Activated naive CD8-positive, alpha-beta T cell treated with anti-CD3 and anti-CD28 coated beads, Interleukin-2, amount 50 U/mL, for 16 hours (primary cell): Measurements from ENCODE around the gene ASTN2.

ENCODE experiments used
- DNase-seq: peaks from one replicate; pipeline ENCODE4 v3.0.0-alpha.2; 2020; ENCODE audit warnings: low read depth, low spot score

ASTN2 gene

GRCh38 chr9:116741086-116741740, 673.6 kb downstream of the ASTN2 start:
- no peak for DNase-seq

GRCh38 chr9:116737152-116737546, 677.7 kb downstream of the ASTN2 start:
- DNase-seq: no peak

DNA sequence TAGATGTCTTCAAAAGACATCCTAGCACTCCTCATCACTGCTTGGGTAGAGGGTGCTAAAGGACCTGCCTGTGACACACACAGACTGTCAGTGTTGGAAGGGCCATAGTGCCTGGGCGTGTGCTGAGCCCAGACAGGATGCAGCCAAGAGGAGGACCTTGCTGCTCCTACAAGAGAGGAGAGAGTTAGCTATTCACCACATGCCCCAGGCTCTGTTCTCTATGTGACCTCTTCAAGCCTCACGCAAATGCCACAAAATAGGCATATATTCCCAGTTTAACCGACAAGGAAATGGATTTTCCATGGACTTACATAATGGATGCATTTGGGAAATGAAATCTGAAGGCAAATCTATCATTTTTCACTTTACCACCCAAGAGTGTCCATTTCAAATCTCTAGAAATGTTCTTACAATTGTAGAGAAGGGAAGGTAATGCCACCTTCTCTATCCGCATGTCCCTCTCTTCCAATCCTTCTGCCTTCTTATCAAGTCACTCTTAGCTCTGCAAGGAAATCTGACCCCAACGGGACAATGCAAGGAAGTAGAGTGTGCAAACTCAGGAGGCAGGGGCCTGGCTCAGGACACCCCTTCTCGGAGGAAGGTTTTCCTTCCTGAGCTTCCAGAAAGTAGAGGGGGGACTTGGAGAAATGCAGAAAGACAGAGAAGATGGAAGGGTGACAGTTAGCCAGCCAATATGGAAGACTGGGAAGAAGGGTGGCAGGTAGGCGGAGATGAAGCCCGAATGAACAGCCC, 678.3 kb downstream of the ASTN2 start:
- no peak for DNase-seq

- no peak for DNase-seq
These were observed 681.7 kb downstream of the ASTN2 start for GRCh38 chr9:116733010-116733641.

GRCh38 chr9:116726602-116727001, 688.3 kb downstream of the ASTN2 start:
- no peak for DNase-seq

GRCh38 chr9:116724123-116724522, 690.7 kb downstream of the ASTN2 start:
- DNase-seq: no peak

- no peak for DNase-seq
These were observed 692.9 kb downstream of the ASTN2 start for GRCh38 chr9:116721944-116722343.

DNA sequence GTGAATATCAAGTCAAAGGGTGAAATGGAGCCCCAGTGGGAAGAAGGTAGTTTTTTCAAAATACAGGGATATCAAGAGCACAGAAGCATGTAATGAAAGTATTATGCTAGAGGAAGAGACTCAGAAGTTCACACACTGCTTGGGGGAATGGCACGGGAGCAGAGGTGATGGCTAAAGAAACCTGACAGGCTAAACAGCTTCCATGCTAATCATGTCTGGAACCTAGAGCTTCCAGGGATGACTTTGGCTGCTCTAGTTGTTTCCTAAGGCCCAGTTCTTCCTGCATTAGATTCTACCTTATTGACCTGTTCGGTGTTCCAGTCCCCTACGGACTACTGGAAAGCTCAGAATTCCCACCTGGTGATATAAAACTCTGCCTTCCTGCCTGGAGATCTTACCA, 693.4 kb downstream of the ASTN2 start:
- no peak for DNase-seq

DNA sequence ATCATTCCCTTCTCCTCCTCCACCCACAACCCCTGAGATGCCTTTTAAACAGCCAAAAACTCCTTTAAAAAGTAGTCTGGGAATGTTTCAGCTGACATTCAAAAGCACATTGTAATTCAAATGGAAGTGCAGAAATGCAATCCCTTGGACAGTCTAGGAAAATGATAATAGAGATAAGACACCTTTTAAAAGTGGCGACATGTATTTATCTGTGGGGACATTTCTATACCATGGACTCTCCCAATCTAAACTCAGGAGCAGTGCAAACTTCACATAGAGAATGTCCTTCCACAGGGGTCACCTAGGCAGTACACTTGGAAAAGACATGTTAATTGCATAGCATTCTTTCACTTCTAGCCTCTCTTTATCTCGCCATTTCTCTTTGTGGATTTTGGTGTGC, 694.7 kb downstream of the ASTN2 start:
- DNase-seq: no peak

DNA sequence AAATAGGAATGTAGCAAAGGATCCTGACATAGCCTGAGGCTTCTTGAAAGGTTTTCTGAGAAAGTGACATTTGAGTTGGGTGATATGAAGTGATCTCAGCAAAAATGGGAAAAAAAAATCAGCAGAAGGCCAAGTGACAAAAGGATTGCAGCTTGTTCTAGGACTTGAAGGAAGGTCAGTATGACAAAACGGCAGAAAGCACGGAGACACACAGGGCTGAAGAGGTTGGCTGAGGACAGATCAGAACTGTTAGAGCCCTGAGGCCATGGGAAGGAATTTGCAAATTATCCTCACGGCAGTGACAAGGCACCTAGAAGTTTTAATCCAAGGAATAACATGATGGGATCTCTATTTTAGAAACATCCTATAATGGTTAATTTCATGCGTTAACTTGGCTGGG, 696.7 kb downstream of the ASTN2 start:
- DNase-seq: no peak

DNA sequence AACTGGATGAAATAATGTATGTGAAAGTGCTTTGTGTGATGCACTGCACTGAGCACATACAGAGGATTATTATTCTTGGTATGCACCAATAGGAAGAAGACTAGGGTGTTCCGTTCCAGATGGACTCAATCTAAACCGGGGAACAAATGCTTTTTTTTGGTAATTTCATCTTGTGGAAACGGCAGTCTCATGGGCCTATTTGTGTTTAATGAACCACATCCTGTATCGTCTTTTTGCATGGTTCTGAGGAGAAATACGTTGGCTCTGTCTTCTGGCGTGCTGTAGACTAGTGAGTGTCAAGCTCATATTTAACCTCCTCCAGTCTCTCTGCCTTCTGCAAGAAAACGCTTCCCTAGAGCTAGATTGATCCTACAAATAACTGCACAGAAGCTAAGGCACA, 697.7 kb downstream of the ASTN2 start:
- no peak for DNase-seq

DNA sequence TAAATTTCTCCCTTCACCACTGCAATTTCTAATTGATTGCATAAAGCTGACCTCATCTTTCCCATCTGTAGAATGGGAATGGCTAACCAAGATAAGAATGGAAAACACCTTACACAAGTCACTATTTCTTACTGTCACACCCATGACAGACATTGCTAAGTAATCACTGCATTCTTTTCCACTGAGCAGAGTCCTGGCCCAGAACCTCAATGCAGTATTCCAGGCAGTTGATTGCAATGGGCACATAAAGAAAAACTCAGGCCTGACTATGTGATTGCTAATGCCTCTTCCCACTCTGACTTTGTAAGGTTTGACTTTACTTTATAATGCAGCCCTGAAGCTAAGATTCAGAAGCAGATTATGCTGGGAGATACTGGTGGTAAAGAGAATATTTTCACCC, 698.4 kb downstream of the ASTN2 start:
- DNase-seq: no peak

- DNase-seq: no peak
These were observed 699.1 kb downstream of the ASTN2 start for GRCh38 chr9:116715751-116716150.

GRCh38 chr9:116713271-116713670, 701.6 kb downstream of the ASTN2 start:
- DNase-seq: no peak

DNA sequence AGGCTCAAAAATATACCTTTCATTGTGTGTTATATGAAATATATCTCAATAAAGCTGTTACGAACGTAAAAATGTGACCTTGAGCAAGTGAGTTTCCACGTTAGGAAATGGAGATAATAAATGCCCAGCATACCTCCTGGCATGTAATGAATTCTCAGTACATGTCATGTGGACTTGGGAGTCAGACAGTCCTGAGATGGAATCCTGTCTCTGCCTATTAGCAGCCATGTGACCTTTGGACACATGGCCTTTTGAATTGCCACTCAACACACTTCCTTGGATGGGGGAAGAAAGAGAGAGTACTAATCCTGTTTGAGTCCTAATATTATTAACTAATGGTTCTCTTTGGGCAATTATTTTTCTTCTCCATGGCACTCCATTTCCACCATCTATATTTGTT, 702.1 kb downstream of the ASTN2 start:
- DNase-seq: no peak

DNA sequence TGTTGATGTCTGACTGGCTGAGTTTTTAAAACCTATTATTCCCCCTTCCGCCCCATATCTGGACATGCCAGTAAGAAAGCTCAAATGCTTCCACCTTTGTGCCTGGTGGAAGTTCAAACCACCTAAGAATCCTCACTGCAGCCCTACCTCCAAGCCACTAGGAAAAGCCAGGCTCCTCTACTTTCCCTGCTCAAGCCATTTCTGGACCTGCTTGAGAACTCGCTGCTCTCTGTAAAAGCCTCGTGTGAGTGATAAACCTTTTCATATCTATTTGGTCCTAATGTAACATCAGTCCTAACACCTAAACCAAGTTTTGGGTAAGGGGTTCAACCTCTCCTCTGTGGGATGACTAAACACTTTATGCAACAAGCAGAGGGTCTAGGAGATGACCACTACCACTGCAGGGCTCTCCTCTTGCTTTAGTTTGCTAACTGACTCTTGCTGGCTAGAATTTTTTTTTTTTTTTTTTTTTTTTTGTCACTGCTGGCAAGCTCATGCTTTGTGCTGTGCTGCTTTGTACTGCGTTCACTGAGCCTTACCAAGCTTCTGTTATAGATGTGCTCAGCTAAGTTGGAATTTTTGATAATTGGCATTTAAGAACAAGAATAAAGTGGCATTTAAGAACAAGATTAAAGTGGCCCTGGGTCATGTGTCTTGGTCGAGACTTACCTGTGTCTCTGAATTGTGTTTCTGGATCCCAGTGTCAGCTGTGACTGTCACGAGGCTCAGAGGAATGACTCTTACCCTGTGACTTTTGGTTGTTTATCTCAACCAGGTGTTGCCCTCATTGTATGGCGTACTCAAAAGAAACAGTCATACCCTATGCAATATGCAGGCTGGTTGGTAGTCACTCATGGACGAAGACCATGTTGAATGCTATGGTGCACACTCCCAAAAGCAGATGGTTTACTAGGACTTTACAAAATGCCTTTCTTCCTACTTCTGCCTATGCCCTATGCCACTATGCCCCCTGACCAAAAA, 708.3 kb downstream of the ASTN2 start:
- no peak for DNase-seq

DNA sequence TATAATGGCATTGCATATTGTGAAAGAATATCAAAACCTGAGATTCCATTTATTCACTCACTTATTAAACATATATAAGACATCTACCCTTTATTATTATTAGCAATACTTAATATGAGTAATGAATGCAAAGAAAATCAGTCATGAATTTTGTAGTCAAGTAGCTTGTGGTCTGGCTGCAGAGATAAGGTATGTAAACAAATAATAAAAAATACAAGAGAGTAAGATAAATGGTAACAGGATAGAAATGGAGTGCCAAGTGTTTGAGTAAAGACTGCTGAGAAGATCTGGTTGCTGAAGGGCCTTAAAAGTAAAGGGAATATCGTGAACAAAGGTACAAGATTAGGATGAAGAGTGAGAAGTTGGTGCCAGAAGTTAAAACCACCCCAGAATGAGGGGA, 709.3 kb downstream of the ASTN2 start:
- DNase-seq: no peak

GRCh38 chr9:116704470-116704869, 710.4 kb downstream of the ASTN2 start:
- DNase-seq: no peak

GRCh38 chr9:116703634-116704033, 711.2 kb downstream of the ASTN2 start:
- DNase-seq: no peak

GRCh38 chr9:116701940-116702642, 712.8 kb downstream of the ASTN2 start:
- no peak for DNase-seq
